Measurements from ENCODE around the gene ECHDC3. TPM values are rescaled to one million over a fixed set of nuclear protein-coding genes. Genes with fewer than 3 reads are reported as not detected.

The ECHDC3 gene
- total and polyA plus RNA-seq, 2 donors (not counting 3 experiments of a cell fraction or from before 2014, with no cell fraction given), result 6.0 to 7.3 TPM

- Histone ChIP-seq H3K9ac (replicated peaks; ENCODE audit: extremely low read depth, insufficient read depth, low read length) (no peak overlapping the region), H3K36me3 (ENCODE audit: control insufficient read depth in 2 of 2, extremely low read depth in 1 of 2, insufficient read depth in 2 of 2, low read length in 2 of 2) (no peaks in the 10 kb centered on the region), H2AFZ (ENCODE audit: low read depth, low read length) (no peak overlapping the region), H3K27ac (ENCODE audit: insufficient read depth, low read depth, low read length) (no peak overlapping the region), H4K20me1 (replicated peaks; ENCODE audit: control insufficient read depth, extremely low read depth, insufficient read depth, low read length) (no peaks in the 10 kb centered on the region), H3K9me1 (replicated peaks; ENCODE audit: control insufficient read depth, extremely low read depth, insufficient read depth, low read length) (no peaks in the 10 kb centered on the region), H3K4me1 (ENCODE audit: control insufficient read depth, extremely low read depth, insufficient read depth, low read length) (peaks cover 10% of the 10 kb centered on the region), H3K79me2 (ENCODE audit: control insufficient read depth, insufficient read depth, low read length) (no peaks in the 10 kb centered on the region), H3K9me3 (replicated peaks; ENCODE audit: control insufficient read depth, insufficient read depth, low read length) (no peaks in the 10 kb centered on the region), H3K4me3 (replicated peaks in 1 of 3; ENCODE audit: insufficient read depth in 1 of 3, low read depth in 1 of 3, low read length in 3 of 3) (no peak overlapping the region), H3K4me2 (ENCODE audit: insufficient read depth, low read length) (no peak overlapping the region), H3K27me3 (ENCODE audit: control insufficient read depth in 2 of 2, insufficient read depth in 2 of 2, low read length in 2 of 2) (no peaks in the 10 kb centered on the region)
- dilution Hi-C loops (cut with MboI; ENCODE audit: extremely low pct_ligation_motif_present, low sequenced_read_pairs) (loop anchor here (25.0 kb wide), 1 partner anchor 246 kb away; no protein-coding TSS in a partner anchor), intact Hi-C loops (cut with micrococcal nuclease) (loop anchor here (1.0 to 5.0 kb wide), 4 partner anchors 33 to 721 kb away; no protein-coding TSS in a partner anchor)
- no peak for TF ChIP-seq POLR2A (IDR thresholded peaks at IDR 0.05; ENCODE audit: low read depth, low read length)
- TF ChIP-seq POLR2AphosphoS5 (IDR thresholded peaks at IDR 0.05; ENCODE audit: insufficient read depth, low read depth, low read length), result no peak
- TF ChIP-seq, protein P1, sequence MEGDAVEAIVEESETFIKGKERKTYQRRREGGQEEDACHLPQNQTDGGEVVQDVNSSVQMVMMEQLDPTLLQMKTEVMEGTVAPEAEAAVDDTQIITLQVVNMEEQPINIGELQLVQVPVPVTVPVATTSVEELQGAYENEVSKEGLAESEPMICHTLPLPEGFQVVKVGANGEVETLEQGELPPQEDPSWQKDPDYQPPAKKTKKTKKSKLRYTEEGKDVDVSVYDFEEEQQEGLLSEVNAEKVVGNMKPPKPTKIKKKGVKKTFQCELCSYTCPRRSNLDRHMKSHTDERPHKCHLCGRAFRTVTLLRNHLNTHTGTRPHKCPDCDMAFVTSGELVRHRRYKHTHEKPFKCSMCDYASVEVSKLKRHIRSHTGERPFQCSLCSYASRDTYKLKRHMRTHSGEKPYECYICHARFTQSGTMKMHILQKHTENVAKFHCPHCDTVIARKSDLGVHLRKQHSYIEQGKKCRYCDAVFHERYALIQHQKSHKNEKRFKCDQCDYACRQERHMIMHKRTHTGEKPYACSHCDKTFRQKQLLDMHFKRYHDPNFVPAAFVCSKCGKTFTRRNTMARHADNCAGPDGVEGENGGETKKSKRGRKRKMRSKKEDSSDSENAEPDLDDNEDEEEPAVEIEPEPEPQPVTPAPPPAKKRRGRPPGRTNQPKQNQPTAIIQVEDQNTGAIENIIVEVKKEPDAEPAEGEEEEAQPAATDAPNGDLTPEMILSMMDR (IDR thresholded peaks at IDR 0.05; ENCODE audit: extremely low read depth in 1 of 2, insufficient read depth in 1 of 2, low read depth in 1 of 2, low read length in 2 of 2), result no peak
- no peak for TF ChIP-seq GATA2 (IDR thresholded peaks at IDR 0.05; ENCODE audit: insufficient read depth, insufficient read length, low read depth, low read length)
- no peak for TF ChIP-seq MYC (IDR thresholded peaks at IDR 0.05; ENCODE audit: low read depth, low read length)
- TF ChIP-seq FOS (IDR thresholded peaks at IDR 0.05; ENCODE audit: borderline replicate concordance, insufficient read depth, low read length), result no peak
- no peak for TF ChIP-seq JUN (IDR thresholded peaks at IDR 0.05; ENCODE audit: borderline replicate concordance, insufficient read depth, insufficient read length, low read depth)
- no peak for TF ChIP-seq EZH2 (IDR thresholded peaks at IDR 0.05; ENCODE audit: borderline replicate concordance, low read depth, low read length, severe bottlenecking)
- TF ChIP-seq, protein P2, sequence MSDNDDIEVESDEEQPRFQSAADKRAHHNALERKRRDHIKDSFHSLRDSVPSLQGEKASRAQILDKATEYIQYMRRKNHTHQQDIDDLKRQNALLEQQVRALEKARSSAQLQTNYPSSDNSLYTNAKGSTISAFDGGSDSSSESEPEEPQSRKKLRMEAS (IDR thresholded peaks at IDR 0.05; ENCODE audit: insufficient read depth, insufficient read length), result no peak
- DNase-seq (ENCODE audit: low read depth, low spot score) (no peak), FAIRE-seq (no peak)
- CTCF ChIA-PET, result interaction anchor here (0.9 to 3.2 kb wide), 23 partner anchors 9 to 488 kb away, joined by 3 to 63 read pairs (median 7); no protein-coding TSS in a partner anchor
- no TSS peak for BruUV-seq (replicated peaks)
- POLR2A ChIA-PET, result no interaction called here
Observed at GRCh38 chr10:11758527-11759236, 16.5 kb downstream of the ECHDC3 start.
